ENCODE results near the gene KCNJ18. TPM values are rescaled to one million over a fixed set of nuclear protein-coding genes. Genes with fewer than 3 reads are reported as not detected.
"Not testable (repeated sequence)": the region's sequence is repeated elsewhere in the genome, so short reads cannot be mapped to it uniquely, and the experiment has no call there.

Gene KCNJ18
- total and polyA plus RNA-seq, 2 experiments from 2014 or later = not detected

DNA sequence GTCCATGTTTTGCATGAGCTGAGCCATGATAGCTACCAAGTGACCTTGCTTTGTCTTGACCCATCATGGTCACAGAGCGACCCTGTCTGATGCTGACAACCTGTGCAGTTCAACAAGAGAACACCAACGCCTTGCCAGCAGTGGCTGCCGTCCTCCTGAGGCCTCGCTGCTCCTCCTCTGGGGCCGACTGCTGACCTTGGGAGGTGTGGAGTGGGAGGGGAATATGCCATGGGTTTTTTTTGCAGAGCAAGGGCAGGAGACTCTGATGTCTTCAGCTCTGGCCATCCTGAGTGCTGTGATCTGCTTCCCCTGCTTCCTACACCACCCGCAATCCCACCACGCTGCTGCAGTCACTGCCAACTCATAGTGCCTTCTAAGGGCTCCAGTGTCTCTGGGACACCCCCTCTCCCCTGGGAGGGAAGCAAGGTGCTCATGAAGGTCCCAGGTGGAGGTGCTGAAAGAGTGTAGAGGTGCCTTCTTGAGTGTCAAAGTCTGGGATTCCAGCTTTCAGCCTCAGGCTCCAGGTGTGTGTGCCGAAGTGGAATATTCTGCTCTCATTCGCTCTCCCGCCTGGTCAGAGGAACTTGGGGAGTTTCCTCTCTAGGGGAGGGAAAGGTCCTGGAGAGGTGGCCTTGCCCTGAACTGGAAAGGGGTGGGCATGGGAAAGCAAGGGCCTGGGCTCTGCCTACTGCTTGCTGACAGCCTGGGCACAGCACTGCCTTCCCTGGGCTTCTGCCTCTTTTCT is 22.5 kb upstream of the KCNJ18 start:
- not testable (repeated sequence) for H3K36me3 ChIP-seq (replicated peaks; ENCODE audit: insufficient read depth, low read depth); H3K79me2 ChIP-seq; H2AFZ ChIP-seq; H3K9me2 ChIP-seq (replicated peaks; ENCODE audit: insufficient read depth); H3K9me3 ChIP-seq (ENCODE audit: low read depth); H3K27me3 ChIP-seq; H4K20me1 ChIP-seq (ENCODE audit: insufficient read depth, poor library complexity, severe bottlenecking); H3K4me2 ChIP-seq; H3K4me3 ChIP-seq; DNase-seq (ENCODE audit: low spot score); H3K4me1 ChIP-seq (ENCODE audit: insufficient read depth); H3K27ac ChIP-seq
- WGBS (ENCODE audit: low lambda C conversion rate, missing lambda C conversion rate) = 74% methylated on average over 10 of the region's 10 CpGs

DNA sequence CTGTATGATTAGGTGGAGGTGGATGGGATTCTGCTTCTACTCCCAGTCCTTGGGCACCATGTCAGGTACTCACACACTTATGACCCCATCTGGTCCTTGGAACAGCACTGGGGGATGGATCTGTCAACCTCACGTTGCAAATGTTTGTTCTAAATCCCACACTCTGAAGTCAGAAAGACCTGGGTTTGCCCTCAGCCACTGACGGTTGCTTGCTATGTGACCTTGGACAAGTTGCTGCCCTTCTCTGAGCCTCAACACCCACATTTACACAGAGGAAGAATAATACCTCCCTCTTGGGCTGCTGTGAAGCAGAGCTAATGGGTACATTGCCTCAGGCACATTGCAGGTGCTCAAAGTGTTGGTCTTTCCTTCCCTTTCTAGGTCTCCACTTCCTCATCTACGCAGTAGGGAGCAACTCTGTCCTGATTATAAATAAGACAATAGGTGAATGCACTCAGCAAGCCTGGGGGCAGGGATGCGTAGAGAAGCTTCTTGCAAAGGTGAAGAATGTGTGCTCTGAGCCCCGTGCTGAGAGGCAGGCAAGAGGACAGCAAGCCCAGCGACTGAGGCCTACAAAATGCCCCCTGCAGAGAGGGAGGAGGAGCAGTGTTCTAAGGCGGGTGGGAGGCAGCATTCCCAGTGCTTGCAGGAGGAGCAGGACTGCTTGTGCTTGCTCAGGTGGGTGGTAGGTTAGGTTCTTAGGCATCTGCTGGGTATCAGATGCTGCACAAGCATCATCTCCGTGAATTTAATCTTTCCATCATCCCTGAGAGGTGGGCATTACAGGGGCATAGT is 21.8 kb upstream of the KCNJ18 start:
- not testable (repeated sequence) for H3K27me3 ChIP-seq; H3K9me2 ChIP-seq (replicated peaks; ENCODE audit: insufficient read depth); H3K79me2 ChIP-seq; H3K4me1 ChIP-seq (ENCODE audit: insufficient read depth); H2AFZ ChIP-seq; H3K4me2 ChIP-seq; H3K4me3 ChIP-seq; H3K27ac ChIP-seq; DNase-seq (ENCODE audit: low spot score); H3K9me3 ChIP-seq (ENCODE audit: low read depth); H3K36me3 ChIP-seq (replicated peaks; ENCODE audit: insufficient read depth, low read depth); H4K20me1 ChIP-seq (ENCODE audit: insufficient read depth, poor library complexity, severe bottlenecking)
- WGBS (ENCODE audit: low lambda C conversion rate, missing lambda C conversion rate) = 52% methylated on average over 8 of the region's 8 CpGs

DNA sequence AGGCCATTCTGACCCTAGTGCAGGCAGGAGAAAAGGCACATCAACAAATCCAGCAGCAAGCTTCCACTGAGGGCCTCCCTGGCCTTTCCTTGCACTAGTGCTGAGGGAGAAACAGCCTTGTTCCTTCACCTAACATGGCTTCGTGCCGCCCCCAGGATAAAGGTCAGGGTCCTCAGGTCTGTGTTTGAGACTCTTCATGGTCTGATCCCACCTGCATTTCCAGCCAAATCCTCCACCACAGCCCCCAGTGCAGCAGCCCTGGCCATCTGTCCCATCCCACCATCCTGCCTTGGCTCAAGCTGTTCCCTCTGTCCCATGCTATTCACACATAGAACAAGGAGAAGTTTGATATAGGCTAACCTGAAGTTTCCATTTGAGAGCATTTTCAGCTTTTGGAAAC is 20.9 kb upstream of the KCNJ18 start:
- not testable (repeated sequence) for H4K20me1 ChIP-seq (ENCODE audit: insufficient read depth, poor library complexity, severe bottlenecking); DNase-seq (ENCODE audit: low spot score); H3K9me3 ChIP-seq (ENCODE audit: low read depth); H3K27me3 ChIP-seq; H3K36me3 ChIP-seq (replicated peaks; ENCODE audit: insufficient read depth, low read depth); H3K4me2 ChIP-seq; H3K9me2 ChIP-seq (replicated peaks; ENCODE audit: insufficient read depth); H3K27ac ChIP-seq; H3K79me2 ChIP-seq; H2AFZ ChIP-seq; H3K4me1 ChIP-seq (ENCODE audit: insufficient read depth); H3K4me3 ChIP-seq
- WGBS (ENCODE audit: low lambda C conversion rate, missing lambda C conversion rate) = 95% methylated on average over 2 of the region's 2 CpGs

DNA sequence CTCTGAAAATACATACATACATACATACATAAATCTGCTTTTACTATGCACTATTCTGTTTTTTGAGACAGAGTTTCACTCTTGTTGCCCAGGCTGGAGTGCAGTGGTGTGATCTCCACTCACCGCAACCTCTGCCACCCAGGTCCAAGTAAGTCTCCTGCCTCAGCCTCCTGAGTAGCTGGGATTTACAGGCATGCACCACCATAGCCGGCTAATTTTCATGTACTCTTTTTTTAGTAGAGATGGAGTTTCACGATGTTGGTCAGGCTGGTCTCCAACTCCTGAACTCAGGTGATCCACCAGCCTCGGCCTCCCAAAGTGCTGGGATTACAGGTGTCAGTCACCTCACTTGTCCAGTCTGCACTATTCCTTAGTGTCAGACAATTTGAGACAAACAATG is 20.5 kb upstream of the KCNJ18 start:
- not testable (repeated sequence) for H3K4me3 ChIP-seq; H4K20me1 ChIP-seq (ENCODE audit: insufficient read depth, poor library complexity, severe bottlenecking); H3K27ac ChIP-seq; H2AFZ ChIP-seq; DNase-seq (ENCODE audit: low spot score); H3K79me2 ChIP-seq; H3K27me3 ChIP-seq; H3K9me3 ChIP-seq (ENCODE audit: low read depth); H3K4me1 ChIP-seq (ENCODE audit: insufficient read depth); H3K9me2 ChIP-seq (replicated peaks; ENCODE audit: insufficient read depth); H3K4me2 ChIP-seq; H3K36me3 ChIP-seq (replicated peaks; ENCODE audit: insufficient read depth, low read depth)
- 68% methylated on average over 4 of the region's 4 CpGs for WGBS (ENCODE audit: low lambda C conversion rate, missing lambda C conversion rate)

DNA sequence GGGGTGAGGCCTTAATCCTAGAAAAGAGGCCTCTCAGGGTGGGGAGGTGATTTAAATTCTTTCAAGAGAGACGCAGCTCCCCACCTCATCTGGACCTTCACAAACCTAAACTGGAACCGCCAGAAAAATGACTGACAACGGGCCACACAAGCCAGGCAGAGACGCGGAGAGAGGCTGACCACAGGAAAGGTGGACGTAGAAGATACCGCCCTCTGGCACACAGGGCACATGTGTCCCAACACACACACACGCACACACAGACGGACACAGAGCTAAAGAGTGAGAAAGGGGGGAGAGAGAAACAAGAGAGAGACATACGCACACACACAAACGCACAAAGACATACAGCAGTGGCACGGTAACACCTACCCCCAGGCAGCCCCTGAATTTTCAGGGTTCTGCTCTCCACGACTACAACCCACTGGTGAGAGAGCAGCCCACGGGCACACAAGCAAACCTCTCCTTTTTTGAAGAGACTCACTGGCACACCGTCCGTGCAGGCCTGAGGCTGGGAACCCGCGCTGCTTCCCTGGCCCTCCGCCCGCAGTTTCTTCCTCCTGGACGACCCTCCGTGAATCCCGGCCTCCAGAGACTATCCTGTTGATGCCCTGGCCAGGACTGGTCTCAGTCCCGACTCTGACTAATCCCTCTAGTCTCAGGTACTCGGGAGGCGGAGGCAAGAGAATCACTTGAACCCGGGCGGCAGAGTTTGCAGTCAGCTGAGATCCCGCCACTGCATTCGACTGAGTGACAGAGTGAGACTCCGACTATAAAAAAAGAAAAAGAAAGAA is 18.7 kb upstream of the KCNJ18 start:
- DNase-seq (ENCODE audit: low spot score) = not testable (repeated sequence)
- 86% methylated on average over 31 of the region's 31 CpGs for WGBS (ENCODE audit: low lambda C conversion rate, missing lambda C conversion rate)

DNA sequence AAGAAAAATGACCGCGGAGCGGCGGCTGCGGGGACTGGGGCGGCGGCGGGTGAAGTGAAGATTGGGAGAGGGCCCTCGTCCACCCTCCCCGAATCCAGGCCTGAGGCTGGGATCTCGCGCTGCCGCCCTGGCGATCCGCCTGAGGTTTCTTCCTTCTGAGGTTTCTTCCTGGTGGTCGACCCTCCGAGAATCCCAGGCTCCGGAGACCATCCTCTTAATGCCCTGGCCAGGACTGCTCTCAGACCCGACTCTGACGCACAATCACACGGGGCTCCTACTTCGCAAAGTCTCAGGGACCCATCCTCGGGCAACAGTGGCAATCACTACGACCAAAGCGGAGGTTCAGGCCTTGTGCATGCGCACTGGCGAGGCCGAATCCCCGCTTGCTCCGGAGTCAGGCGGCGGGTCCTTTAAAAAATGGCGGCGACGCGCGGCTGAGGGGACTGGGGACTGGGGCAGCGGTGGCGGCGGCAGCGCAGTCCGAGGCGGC is 18.0 kb upstream of the KCNJ18 start:
- Histone ChIP-seq H3K4me3 (no peak overlapping the region), H3K9me2 (replicated peaks; ENCODE audit: insufficient read depth) (no peaks in the 10 kb centered on the region), H3K4me1 (ENCODE audit: insufficient read depth) (no peaks in the 10 kb centered on the region), H3K9me3 (ENCODE audit: low read depth) (no peaks in the 10 kb centered on the region), H3K36me3 (replicated peaks; ENCODE audit: insufficient read depth, low read depth) (no peaks in the 10 kb centered on the region), H3K79me2 (no peaks in the 10 kb centered on the region), H4K20me1 (ENCODE audit: insufficient read depth, poor library complexity, severe bottlenecking) (no peaks in the 10 kb centered on the region), H2AFZ (no peak overlapping the region), H3K27ac (no peak overlapping the region), H3K4me2 (no peak overlapping the region), H3K27me3 (no peaks in the 10 kb centered on the region)
- WGBS (ENCODE audit: low lambda C conversion rate, missing lambda C conversion rate) = 92% methylated on average over 43 of the region's 43 CpGs
- no peak for TF ChIP-seq EZH2 (IDR thresholded peaks at IDR 0.05; ENCODE audit: borderline replicate concordance)
- no peak for TF ChIP-seq EZH2phosphoT487 (IDR thresholded peaks at IDR 0.05; ENCODE audit: low read depth, severe bottlenecking, unreplicated experiment)
- TF ChIP-seq, protein P1, sequence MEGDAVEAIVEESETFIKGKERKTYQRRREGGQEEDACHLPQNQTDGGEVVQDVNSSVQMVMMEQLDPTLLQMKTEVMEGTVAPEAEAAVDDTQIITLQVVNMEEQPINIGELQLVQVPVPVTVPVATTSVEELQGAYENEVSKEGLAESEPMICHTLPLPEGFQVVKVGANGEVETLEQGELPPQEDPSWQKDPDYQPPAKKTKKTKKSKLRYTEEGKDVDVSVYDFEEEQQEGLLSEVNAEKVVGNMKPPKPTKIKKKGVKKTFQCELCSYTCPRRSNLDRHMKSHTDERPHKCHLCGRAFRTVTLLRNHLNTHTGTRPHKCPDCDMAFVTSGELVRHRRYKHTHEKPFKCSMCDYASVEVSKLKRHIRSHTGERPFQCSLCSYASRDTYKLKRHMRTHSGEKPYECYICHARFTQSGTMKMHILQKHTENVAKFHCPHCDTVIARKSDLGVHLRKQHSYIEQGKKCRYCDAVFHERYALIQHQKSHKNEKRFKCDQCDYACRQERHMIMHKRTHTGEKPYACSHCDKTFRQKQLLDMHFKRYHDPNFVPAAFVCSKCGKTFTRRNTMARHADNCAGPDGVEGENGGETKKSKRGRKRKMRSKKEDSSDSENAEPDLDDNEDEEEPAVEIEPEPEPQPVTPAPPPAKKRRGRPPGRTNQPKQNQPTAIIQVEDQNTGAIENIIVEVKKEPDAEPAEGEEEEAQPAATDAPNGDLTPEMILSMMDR (IDR thresholded peaks at IDR 0.05; ENCODE audit: poor library complexity) = no peak
- DNase-seq (ENCODE audit: low spot score) = no peak

More for the DNA sequence above, 18.7 kb upstream of the KCNJ18 start:
- H3K4me1 ChIP-seq (ENCODE audit: insufficient read depth); H3K9me3 ChIP-seq (ENCODE audit: low read depth); H2AFZ ChIP-seq; H3K4me2 ChIP-seq; H3K27me3 ChIP-seq; H3K79me2 ChIP-seq; H3K4me3 ChIP-seq; H3K27ac ChIP-seq; H3K9me2 ChIP-seq (replicated peaks; ENCODE audit: insufficient read depth); H4K20me1 ChIP-seq (ENCODE audit: insufficient read depth, poor library complexity, severe bottlenecking); H3K36me3 ChIP-seq (replicated peaks; ENCODE audit: insufficient read depth, low read depth): not testable (repeated sequence)
